Measurements from ENCODE around the gene GPHB5. TPM values are rescaled to one million over a fixed set of nuclear protein-coding genes. Genes with fewer than 3 reads are reported as not detected.

The GPHB5 gene
- total RNA-seq, 3 donors from 2014 or later (not counting 1 experiment from before 2014, with no cell fraction given), result not detected

DNA sequence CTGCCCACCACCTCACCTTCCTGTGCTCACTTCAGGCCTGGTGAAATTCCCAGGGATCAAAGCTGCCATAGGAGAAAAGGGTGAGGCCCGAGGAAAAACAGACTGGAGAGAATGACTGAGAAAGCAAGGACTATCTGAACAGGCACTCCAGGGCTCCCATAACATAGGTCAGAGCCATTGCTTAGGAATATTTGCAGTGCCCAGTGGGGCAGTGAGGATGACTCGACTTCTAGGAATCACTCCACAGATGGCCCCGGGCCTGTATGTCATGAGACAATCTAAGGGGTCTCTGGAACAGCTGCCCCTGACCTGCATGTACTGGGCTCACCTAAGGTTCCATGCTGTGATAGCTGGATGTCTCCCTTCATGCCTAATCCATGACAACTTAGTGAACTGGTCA, 51.6 kb downstream of the GPHB5 start:
- Histone ChIP-seq H3K4me3 (ENCODE audit: low read length) (no peak overlapping the region), H3K9me3 (ENCODE audit: control insufficient read depth, insufficient read depth, low read length) (no peaks in the 10 kb centered on the region), H3K36me3 (ENCODE audit: control insufficient read depth, insufficient read depth, low read length) (no peaks in the 10 kb centered on the region), H3K27ac (ENCODE audit: low read length) (no peak overlapping the region), H3K27me3 (ENCODE audit: control insufficient read depth, insufficient read depth, low read length) (no peaks in the 10 kb centered on the region), H3K4me1 (ENCODE audit: control insufficient read depth, insufficient read depth, low read length) (no peaks in the 10 kb centered on the region)
- H3K36me3 Mint-ChIP-seq, result no peaks in the 10 kb centered on the region
- WGBS (ENCODE audit: insufficient coverage), result 75% methylated on average over 3 of the region's 3 CpGs
- no peak for DNase-seq
- H3K27me3 Mint-ChIP-seq (ENCODE audit: low read depth in 2 of 2), result peaks cover 22 to 61% of the 10 kb centered on the region in 2 donors
- no peak overlapping the region for H3K4me3 Mint-ChIP-seq
- TF ChIP-seq, protein P1, sequence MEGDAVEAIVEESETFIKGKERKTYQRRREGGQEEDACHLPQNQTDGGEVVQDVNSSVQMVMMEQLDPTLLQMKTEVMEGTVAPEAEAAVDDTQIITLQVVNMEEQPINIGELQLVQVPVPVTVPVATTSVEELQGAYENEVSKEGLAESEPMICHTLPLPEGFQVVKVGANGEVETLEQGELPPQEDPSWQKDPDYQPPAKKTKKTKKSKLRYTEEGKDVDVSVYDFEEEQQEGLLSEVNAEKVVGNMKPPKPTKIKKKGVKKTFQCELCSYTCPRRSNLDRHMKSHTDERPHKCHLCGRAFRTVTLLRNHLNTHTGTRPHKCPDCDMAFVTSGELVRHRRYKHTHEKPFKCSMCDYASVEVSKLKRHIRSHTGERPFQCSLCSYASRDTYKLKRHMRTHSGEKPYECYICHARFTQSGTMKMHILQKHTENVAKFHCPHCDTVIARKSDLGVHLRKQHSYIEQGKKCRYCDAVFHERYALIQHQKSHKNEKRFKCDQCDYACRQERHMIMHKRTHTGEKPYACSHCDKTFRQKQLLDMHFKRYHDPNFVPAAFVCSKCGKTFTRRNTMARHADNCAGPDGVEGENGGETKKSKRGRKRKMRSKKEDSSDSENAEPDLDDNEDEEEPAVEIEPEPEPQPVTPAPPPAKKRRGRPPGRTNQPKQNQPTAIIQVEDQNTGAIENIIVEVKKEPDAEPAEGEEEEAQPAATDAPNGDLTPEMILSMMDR (IDR thresholded peaks at IDR 0.05), result no peak
- no peak overlapping the region for H3K27ac Mint-ChIP-seq
- H3K9me3 Mint-ChIP-seq, result no peaks in the 10 kb centered on the region
- intact Hi-C loops (cut with micrococcal nuclease), result no loop called here
- no peaks in the 10 kb centered on the region for H3K4me1 Mint-ChIP-seq
- ATAC-seq, result no peak

- TF ChIP-seq, protein P1 (IDR thresholded peaks at IDR 0.05), result no peak
- Mint-ChIP-seq H3K27ac (no peak overlapping the region), H3K27me3 (ENCODE audit: low read depth in 2 of 2) (peaks cover 30 to 72% of the 10 kb centered on the region in 2 donors), H3K4me1 (no peaks in the 10 kb centered on the region), H3K36me3 (no peaks in the 10 kb centered on the region), H3K4me3 (no peak overlapping the region), H3K9me3 (no peaks in the 10 kb centered on the region)
- Histone ChIP-seq H3K4me1 (ENCODE audit: control insufficient read depth, insufficient read depth, low read length) (no peaks in the 10 kb centered on the region), H3K36me3 (ENCODE audit: control insufficient read depth, insufficient read depth, low read length) (no peaks in the 10 kb centered on the region), H3K27ac (ENCODE audit: low read length) (no peak overlapping the region), H3K27me3 (ENCODE audit: control insufficient read depth, insufficient read depth, low read length) (no peaks in the 10 kb centered on the region), H3K4me3 (ENCODE audit: low read length) (no peak overlapping the region), H3K9me3 (ENCODE audit: control insufficient read depth, insufficient read depth, low read length) (no peaks in the 10 kb centered on the region)
- DNase-seq (no peak), ATAC-seq (no peak)
- intact Hi-C loops (cut with micrococcal nuclease), result no loop called here
- 90% methylated on average over 1 of the region's 1 CpG for WGBS (ENCODE audit: insufficient coverage)
Observed at GRCh38 chr14:63266106-63266505, 52.6 kb downstream of the GPHB5 start.

Other genes starting within 250 kb of the GPHB5 start
- gene RHOJ, start 114.5 kb downstream of the GPHB5 start, total RNA-seq, result not detected
- gene PPP2R5E, start 224.4 kb upstream of the GPHB5 start, total RNA-seq, result 10 to 100 TPM; 57.4 to 64.1 (median 62.4) TPM